GM21619 (cell line): ENCODE measurements around the gene LRBA.

Experiments used
- ATAC-seq: cut with Tn5 transposase; IDR thresholded peaks from one replicate; pipeline ENCODE4 v1.9.1; 2021; ENCODE audit not compliant: unreplicated experiment

LRBA gene

DNA sequence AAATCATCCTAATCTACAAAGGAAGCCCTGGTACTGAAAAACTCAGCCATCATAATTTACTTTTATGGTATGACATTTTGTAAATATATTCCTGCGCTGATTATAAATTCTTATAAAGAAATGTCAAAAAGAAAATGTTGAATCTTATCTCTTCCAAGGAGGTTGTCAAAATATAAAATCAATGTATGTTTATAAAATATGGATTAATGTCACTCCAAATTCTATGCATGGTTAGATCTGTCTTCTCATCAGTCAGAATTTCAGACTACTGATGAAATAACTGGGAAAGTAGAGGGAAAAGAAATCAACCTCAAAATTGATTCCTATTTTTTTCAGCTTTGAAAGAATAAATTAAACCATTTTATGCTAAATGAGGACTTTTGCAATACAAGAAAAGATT lies 553.1 kb downstream of the LRBA start:
- no peak for ATAC-seq

DNA sequence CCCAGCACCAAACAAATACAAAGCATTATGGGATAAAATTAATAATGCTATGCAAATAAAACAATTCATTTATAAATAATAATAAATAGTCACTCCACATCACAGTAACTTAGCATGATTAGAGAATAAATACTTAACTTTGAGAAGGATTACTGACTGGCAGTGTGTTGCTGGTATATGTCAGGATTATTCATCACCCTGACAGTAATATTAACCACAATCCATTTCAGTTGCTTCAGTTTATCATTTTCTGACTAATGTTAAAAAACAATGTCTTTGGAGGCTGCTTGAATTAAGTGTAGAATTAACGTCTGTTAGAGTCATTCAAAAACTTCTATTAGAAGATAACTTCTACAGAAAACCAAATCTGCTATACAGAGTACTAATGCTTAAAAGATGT lies 557.3 kb downstream of the LRBA start:
- no peak for ATAC-seq

DNA sequence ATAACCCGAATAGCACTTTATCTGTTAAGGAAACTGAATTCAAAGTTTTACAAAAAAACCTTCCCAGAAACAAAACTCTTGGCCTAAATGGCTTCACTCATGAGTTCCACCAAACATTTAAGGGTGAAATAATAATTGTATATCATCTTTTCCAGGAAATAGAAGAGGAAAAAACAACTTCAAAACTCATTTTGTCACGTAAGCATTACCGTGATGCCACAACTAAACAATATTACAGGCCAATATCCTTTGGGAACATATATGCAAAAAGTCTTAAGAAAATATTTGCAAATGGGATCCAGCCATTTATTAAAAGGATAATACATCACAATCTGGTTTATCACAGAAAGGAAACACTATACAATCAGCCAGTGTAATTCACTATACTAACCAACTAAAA lies 563.2 kb downstream of the LRBA start:
- ATAC-seq: no peak

DNA sequence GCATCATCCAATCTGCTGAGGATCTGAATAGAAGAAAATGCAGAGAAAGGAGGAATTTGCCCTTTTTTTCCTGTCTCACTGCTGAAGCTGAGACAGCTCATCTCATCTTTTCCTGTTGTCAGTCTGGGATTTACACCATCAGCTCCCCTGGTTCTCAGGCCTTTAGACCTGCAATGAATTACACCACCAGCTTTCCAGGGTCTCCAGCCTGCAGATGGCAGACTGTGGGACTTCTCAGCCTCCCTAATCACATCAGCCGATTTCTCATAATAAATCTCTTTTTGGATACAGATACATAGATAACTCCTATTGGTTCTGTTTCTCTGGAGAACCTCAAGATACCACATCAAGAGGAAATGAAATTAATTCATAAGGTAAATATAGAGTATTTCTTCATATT lies 567.7 kb downstream of the LRBA start:
- no peak for ATAC-seq

DNA sequence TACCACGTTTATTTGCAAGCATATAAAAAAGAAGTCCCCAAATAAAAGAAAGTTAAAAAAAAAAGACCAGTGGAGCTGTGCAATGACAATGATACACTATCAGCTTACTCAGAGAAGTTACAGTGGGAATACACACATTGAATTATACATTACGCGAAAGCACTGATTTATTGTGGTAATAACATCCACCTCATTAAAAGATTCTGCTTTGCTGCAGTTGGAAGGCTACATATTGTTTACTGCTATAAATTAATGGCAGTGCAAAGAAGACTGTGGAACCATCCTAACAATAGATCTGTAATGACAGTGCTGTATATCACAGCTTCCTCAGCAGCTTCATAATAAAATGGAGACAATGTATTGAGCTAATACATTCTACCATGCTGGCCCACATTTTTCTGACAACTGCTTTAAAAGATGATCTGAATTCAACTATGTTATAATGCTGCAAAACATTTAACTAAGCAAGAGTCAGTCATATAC lies 575.6 kb downstream of the LRBA start:
- no peak for ATAC-seq

DNA sequence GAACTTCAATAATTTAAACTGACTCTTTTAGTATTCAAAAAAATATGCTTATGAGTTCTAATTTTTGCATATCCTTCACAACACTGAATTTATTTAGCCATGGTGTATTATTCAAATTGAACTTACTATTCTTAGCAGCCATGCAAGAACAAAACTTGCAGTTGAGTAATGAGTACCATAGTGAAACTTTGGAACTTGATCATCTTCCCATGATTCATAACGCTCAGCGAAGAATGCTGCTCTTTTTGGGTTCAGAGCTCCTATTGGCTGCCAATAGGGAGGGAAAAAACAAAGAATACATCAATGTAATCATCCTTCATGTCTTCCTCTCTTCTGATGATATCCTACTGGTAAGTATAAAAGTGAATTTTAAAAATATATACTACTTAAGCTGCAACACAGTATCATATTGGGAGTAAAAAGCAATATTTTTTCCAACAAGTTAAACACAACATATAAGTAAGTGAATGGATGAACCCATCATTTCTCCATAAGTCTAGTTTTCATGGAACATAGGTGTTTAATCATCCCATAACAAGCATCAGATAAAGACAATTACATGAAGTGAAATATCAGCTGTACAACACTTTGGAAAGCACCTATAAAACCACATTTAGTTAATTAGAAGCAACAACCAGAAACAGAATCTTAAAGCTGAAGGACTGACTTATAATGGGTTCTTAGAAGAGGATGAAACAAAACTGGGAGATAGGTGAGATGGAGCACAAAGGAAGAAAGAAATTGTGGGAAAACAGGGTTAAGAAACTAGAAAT lies 578.3 kb downstream of the LRBA start:
- ATAC-seq: no peak

DNA sequence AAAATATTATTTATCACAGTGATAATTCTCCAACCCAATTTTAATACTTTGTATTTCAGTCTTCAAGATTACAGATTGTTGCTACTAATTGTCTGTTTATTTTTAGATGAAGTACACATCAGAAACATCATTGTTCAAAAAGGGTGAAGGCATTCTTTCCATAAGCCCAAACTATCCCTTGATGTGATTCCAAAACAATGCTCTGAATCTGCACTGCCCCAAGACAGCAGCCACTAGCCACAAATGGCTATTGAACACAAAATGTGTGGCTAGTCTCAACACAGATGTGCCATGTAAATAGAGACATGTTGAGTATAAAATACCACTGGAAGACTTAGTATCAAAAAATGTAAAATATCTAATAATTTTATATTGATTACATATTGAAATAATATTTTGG lies 583.9 kb downstream of the LRBA start:
- no peak for ATAC-seq

DNA sequence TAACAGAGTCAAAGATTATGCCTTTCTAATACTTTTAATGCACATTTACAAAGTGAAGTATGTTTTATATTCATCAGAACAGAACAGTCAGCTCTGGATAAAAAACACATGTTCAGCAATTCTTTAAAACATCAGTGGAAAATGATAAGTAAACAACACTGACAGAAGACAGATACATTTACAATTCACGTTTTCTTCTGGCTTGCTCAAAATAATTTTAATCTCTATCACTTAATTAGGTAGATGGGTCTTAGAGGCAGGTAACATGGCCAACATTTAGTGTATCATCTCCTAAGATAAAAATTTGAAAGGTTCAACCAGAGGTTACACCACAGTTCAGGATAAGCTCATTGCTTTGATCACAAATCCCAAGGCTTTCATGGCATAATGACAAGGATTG lies 589.9 kb downstream of the LRBA start:
- no peak for ATAC-seq

DNA sequence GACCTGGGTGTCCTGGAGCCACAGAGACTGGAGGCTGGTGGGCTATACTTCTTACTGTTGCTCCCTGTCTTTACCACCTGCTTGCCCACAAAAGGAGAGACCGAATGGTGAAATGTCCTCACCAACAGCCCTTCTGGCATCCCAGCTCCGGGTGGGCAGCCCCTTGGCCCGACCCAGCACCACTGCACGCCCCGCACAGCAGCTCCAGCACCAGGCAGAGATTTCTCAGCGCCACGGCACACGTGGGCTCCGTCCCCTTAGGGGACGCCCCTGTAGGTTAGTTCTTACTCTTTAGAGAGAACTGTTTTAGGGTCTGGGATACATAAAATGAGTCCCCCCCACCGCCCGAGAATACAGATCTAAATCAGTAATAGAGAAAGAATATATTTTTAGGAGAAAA lies 591.6 kb downstream of the LRBA start:
- ATAC-seq: no peak

DNA sequence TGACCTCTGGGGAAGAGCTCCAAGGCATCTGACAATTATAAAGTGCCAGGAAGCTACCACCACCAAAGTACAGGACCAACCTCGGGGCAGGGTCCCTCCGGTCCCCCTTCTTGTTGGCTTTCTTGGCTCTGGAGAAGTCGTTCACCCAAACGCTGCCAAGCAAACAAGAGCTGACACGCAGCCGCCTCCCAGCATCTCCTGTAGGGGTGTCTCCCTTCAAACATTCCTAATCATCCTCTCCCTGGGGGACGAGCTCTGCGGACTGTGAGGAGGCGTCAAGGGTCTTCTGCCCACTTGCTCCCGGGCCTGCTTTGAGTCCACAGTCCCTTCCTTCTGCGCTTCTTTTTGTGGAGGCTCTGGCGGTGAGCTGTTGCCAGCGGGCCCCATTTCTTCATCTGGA lies 592.0 kb downstream of the LRBA start:
- no peak for ATAC-seq

DNA sequence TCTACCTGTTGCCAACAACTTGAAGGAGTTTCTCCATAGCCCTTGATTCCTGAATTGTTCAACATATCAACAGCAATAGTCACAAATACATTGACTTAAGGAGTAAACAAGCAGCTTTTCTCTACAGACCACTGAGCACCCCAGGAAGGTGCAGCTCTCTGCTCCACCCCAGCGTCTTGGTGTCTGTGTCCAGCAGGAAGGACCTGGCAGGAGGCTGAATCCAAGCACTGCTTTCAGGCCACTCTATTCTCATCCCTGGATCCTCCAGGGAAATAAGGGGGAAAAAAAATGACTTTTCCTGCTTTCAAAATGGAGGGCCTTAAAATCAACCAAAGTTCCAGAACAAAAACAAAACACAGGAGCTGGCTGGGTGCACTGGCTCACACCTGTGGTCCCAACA lies 593.5 kb downstream of the LRBA start:
- ATAC-seq: no peak

DNA sequence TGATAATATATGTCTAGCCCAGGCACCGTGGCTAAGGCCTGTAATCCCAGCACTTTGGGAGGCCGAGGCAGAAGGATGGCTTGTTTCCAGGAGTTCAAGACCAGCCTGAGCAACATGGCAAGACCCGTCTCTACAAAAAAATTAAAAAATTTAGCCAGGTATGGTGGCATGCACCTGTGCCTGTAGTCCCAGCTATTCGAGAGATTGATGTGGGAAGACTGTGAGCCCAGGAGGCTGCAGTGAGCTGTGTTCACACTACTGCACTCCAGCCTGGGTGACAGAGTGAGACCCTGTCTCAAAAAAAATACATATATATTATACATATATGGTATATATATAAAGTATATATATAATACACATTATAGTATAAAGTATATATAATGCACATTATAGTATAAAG lies 595.1 kb downstream of the LRBA start:
- ATAC-seq: no peak

DNA sequence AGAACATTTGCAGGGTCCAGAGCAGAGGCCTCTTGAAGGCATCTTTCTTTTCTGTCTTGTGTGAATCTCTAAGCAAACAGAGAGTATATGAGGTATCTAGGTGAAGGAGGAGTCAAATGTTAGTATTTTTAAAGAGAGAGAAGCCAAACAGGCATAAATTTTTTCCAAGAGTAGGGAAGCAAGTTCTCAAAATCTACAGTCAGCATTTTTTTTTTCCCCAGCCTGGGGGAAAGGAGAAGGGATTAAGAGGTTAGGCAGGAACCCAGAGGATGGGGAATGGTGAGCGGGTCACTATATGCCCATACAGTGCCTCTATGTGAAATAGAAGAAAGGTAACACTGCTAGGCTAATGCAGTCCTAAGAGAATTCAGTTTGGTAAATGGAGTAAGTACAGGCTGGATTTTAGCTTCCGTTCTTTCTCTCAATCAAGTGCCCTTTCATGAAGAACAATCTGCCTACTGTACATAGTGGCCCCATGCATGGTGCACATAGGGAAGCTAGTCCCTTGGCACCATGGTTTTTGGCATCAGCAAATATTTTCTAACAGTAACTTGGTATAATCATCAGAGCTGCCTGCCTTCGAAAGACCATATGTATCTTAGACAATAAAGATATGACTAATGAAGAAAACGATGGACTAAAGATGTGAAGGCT lies 596.2 kb downstream of the LRBA start:
- ATAC-seq: no peak

DNA sequence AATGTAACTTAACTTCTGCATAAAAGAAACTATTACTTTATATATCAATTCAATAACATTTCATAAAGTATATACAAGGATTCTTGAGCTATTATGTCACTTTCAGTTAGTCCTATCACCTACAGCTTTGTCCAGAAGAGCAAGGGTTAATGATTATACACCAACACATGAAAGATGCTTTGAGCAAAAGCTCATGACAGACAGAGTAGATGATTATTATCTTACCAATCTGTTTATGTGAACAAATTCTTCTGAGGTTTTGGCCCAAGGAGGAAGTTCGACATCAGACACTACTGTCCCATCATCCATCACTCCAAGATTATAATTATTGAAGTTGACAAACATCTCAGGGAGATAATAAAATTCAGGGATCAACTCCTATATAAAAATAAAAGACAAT lies 599.9 kb downstream of the LRBA start:
- ATAC-seq: no peak

DNA sequence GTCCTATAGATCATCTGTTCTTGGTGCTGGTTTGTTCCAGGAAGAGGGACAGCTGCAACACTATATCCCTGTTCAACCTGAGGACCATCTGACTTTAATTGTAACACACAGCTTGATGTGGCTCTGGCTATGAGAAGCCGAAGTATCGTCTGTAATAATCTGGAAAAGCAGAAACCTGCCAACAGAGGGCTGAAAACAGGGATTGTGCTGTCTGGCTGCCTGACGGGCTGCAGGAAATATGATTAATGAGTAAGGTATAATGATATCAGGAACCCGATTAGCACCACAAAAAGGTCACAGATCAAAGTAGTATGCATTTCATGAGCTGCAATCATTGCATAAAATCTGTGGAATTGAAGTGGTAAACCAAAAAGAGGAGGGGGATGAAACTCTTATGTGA lies 603.6 kb downstream of the LRBA start:
- ATAC-seq: no peak

DNA sequence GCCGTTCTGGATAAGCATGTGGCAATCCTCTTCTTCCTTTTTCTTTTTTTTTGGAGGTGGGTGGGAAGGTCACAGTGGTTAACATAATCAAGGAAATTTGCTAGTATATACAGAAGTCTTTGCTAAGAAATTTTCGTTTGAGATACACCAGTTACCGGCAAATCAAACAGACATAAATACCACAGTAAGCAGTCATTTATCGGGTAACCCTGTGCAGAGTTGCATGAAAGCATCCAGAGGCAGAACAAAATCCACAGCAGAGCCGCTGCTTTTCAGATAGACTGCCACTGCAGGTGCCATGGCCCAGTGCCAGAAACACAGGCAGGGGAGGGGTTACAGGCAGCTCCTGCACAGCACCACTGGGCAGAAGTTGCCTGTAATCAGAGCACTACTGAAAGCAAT lies 612.2 kb downstream of the LRBA start:
- peak; percentile 53 for ATAC-seq

DNA sequence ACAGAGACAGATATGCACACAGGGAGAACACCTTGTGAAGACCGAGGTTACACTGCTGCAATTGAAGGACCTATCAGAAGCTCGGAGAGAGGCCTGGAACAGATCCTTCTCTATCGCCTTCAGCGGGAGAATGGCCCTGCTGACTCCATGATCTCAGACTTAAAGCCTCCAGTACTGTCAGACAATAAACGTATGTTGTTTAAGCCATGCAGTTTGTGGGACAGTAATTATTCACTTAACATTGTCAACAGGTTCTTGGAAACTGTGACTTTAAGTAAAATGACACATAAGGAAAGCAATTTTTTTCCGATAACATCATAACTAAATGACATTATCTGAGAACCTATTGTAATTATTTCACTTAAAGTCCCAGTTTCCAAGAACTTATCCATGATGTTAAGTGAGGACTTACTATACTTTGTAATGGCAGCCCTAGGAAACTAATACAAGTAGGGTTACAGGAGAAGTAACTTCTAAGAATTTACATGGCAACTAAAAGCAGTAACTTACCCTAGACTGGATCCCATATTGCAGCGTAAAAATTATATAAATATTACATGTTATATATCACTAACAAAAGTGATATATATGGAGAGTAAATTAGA lies 613.9 kb downstream of the LRBA start:
- ATAC-seq: no peak

DNA sequence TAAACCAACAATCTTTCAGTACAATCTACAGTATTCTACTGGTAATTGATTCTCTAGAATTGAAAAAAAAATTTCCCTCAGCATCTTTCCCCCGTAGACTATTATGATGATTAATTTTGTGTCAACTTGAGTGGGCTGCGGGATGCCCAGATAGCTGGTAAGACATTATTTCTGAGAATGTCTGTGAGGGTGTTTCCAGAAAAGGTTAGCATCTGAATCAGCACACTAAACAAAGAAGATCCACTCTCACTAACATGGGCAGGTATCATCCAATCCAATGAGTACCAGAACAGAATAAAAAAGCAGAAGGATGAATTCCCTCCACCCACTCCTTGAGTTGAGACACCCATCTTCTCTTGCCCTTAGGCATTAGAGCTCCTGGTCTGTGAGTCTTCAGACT lies 619.2 kb downstream of the LRBA start:
- no peak for ATAC-seq

DNA sequence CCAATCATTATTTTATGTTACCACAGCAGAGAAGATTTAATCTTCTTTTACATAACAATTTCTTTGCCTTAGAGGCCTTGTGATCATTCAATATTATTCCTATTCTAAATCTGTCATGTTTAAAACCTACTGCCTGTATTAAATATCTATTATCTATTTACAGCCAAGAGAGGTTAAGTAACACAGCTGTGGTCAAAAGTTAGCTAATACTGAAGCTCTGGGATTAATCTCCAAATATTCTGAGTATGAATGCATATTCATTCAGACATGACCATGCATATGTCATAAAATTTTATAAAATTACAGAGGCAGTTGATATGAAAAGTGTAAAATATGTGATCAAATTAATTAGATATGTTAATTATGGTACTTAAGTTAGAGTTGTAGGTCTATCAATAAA lies 621.0 kb downstream of the LRBA start:
- ATAC-seq: no peak

DNA sequence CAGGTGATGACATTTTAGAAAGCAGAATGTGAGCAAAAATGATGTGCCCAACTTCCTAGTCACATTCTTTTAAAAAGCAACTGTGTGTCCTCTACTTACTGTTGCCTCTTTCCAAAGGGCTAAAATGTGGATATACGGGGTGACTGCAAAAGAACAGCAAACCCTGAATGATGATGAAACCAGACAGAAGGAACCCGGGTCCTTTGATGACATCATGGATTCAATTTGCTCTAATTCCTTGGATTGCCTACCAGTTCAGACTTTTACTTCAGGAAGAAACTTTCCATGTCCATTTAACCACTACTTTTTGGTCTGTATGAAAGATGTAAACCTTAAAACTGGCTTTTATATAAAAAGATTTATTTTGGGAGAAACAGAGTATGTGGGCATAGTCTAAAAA lies 624.0 kb downstream of the LRBA start:
- ATAC-seq: no peak

DNA sequence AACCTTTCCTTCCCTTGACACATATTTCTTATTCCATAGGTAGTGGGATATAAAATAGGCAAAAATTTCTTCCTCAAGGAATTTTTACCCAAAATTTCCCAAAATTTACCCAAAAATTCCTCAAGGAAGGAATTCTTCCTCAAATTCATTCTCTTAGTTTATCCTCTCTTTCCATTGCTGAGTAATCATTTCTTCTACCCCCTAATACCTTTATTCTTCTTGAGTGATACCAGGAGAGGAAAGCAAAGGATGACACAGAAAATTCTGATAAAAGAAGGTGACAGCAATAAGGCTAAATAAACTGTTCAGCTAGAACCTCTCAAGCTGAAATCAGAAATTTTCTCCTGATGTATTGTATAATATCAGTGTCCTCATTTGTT lies 624.6 kb downstream of the LRBA start:
- ATAC-seq: no peak

DNA sequence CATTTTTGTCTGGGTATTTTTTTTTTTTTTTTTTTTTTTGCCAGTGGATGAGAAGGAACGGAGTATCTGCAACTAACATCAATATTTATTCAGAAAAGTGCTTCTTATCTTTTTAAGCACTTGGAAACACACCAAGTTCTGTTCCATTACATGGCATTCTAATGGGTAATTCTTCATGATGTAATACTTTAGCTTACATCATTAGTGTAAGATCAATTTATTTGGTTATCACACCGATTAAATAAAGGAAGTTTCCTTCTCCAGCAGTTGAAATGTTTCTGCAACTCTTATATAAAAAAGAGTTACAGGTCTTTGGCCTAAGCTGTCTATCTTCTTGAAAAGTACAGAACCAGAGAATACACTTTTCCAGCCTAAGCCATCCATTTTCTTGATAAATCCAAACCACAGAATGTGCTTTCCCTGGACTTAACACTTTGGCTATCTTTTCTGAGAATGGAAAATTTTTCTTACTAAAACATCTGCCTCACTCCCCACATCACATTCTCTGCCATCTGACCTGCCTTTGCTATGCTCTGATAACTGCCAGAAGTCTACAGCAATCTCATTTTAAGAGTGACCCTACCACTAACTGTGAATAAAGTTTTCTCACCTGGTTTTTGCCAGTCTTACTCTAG lies 625.1 kb downstream of the LRBA start:
- no peak for ATAC-seq
